Measurements from ENCODE around the gene FXYD4.

Gene FXYD4

DNA sequence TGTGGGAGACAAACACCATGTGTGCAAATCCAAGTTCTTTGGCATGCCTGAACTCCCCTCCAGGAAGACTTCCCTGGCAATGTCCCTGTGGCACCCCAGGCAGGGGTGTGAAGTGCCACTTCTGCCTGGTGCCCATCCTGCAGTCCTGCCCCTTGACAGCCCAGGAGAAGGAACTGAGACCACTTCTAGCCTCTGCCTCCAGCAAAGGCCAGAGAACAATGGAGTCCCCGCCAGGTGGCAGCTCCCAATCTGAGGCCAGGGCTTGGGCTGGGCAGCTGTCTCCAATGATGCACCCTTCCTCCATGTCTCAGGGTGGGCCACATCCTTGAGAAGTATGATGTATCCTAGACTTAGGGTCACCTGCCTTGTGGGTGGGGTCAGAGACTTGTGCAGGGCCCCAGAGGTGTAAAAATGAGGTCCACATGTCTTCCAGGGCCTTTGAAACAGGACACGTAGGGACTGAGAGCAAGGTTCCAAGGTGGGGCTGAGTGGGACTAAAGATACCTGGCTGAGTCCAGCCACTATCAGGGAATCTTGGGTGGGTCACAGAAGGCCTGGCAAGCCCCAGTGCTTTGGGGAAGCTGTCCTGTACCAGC, 5.5 kb downstream of the FXYD4 start:
- Histone ChIP-seq H3K36me3 (ENCODE audit: control insufficient read depth in 1 of 2, insufficient read depth in 2 of 2, low read depth in 1 of 2, low read length in 2 of 2) (no peaks in the 10 kb centered on the region), H3K4ac (ENCODE audit: low read depth in 1 of 2, low read length in 2 of 2) (no peak overlapping the region), H3K18ac (ENCODE audit: low read depth in 1 of 2, low read length in 2 of 2) (no peak overlapping the region), H4K91ac (ENCODE audit: low read length) (no peak overlapping the region), H3K23ac (ENCODE audit: low read length in 2 of 2) (no peak overlapping the region), H4K8ac (ENCODE audit: low read length) (no peak overlapping the region), H3K4me3 (ENCODE audit: insufficient read depth in 1 of 2, low read depth in 1 of 2, low read length in 2 of 2) (no peak overlapping the region), H2BK15ac (ENCODE audit: low read depth, poor library complexity, severe bottlenecking) (no peak overlapping the region), H3K9ac (ENCODE audit: low read length) (no peak overlapping the region), H3K14ac (ENCODE audit: low read length in 2 of 2) (no peak overlapping the region), H3K4me1 (ENCODE audit: control insufficient read depth, insufficient read depth, low read depth, low read length) (peaks cover 3% of the 10 kb centered on the region), H3K27ac (ENCODE audit: low read length, poor library complexity, severe bottlenecking) (no peak overlapping the region), H2BK12ac (ENCODE audit: low read length in 2 of 2) (no peak overlapping the region), H3K27me3 (ENCODE audit: control insufficient read depth in 1 of 2, insufficient read depth in 1 of 2, low read length in 2 of 2) (peaks cover 0 to 5% of the 10 kb centered on the region in 2 experiments), H3K4me2 (ENCODE audit: low read length, poor library complexity, severe bottlenecking) (no peak overlapping the region), H3K79me1 (replicated peaks; ENCODE audit: low read length, poor library complexity, severe bottlenecking) (no peaks in the 10 kb centered on the region), H2AFZ (ENCODE audit: low read depth, low read length) (no peak overlapping the region), H2AK5ac (ENCODE audit: low read length, severe bottlenecking) (no peak overlapping the region), H3K9me3 (ENCODE audit: control insufficient read depth, low read length) (no peaks in the 10 kb centered on the region), H2BK5ac (ENCODE audit: low read depth, low read length, poor library complexity, severe bottlenecking) (no peak overlapping the region), H2BK120ac (ENCODE audit: low read depth, low read length) (no peak overlapping the region)
- DNase-seq: no peak
- 67% methylated on average over 2 of the region's 2 CpGs for WGBS

DNA sequence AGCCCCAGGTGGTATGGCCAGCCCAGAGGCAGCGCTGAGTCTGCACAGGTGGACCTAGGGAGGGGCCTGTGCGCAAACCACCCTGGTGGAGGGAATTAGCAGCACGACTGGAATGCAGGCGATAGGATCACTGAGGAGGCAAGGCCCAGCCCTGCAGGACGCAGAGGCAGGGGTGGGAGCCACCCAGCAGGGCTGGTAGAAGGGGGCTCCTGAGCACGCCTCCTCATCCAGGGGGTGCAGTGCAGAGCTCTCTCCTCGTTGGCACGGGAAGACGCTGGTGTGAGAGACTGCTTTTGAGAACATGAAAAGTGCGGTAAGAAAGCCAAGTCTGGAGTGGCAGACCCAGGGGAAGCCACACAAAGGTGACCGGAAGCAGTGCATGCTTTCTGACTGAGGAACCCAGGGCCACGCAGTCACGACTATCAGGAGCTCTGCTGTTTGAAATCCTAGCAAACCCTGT, 6.0 kb downstream of the FXYD4 start:
- 64% methylated on average over 13 of the region's 13 CpGs for WGBS
- no peak overlapping the region for H2BK15ac ChIP-seq (ENCODE audit: low read depth, poor library complexity, severe bottlenecking)
- DNase-seq: no peak
- no peak overlapping the region for H3K18ac ChIP-seq (ENCODE audit: low read depth in 1 of 2, low read length in 2 of 2)
- no peaks in the 10 kb centered on the region for H3K79me1 ChIP-seq (replicated peaks; ENCODE audit: low read length, poor library complexity, severe bottlenecking)
- H2BK5ac ChIP-seq (ENCODE audit: low read depth, low read length, poor library complexity, severe bottlenecking): no peak overlapping the region
- H3K9ac ChIP-seq (ENCODE audit: low read length): no peak overlapping the region
- no peak overlapping the region for H3K23ac ChIP-seq (ENCODE audit: low read length in 2 of 2)
- H2BK12ac ChIP-seq (ENCODE audit: low read length in 2 of 2): no peak overlapping the region
- H4K8ac ChIP-seq (ENCODE audit: low read length): no peak overlapping the region
- H3K9me3 ChIP-seq (ENCODE audit: control insufficient read depth, low read length): no peaks in the 10 kb centered on the region
- H3K36me3 ChIP-seq (ENCODE audit: control insufficient read depth in 1 of 2, insufficient read depth in 2 of 2, low read depth in 1 of 2, low read length in 2 of 2): no peaks in the 10 kb centered on the region
- no peak overlapping the region for H3K14ac ChIP-seq (ENCODE audit: low read length in 2 of 2)
- H3K27me3 ChIP-seq (ENCODE audit: control insufficient read depth in 1 of 2, insufficient read depth in 1 of 2, low read length in 2 of 2): peaks cover 0 to 5% of the 10 kb centered on the region in 2 experiments
- no peak overlapping the region for H2BK120ac ChIP-seq (ENCODE audit: low read depth, low read length)
- no peak overlapping the region for H3K4ac ChIP-seq (ENCODE audit: low read depth in 1 of 2, low read length in 2 of 2)
- peaks cover 3% of the 10 kb centered on the region for H3K4me1 ChIP-seq (ENCODE audit: control insufficient read depth, insufficient read depth, low read depth, low read length)
- no peak overlapping the region for H2AK5ac ChIP-seq (ENCODE audit: low read length, severe bottlenecking)
- H3K27ac ChIP-seq (ENCODE audit: low read length, poor library complexity, severe bottlenecking): no peak overlapping the region
- no peak overlapping the region for H3K4me2 ChIP-seq (ENCODE audit: low read length, poor library complexity, severe bottlenecking)
- H4K91ac ChIP-seq (ENCODE audit: low read length): no peak overlapping the region
- H3K4me3 ChIP-seq (ENCODE audit: insufficient read depth in 1 of 2, low read depth in 1 of 2, low read length in 2 of 2): no peak overlapping the region
- no peak overlapping the region for H2AFZ ChIP-seq (ENCODE audit: low read depth, low read length)

DNA sequence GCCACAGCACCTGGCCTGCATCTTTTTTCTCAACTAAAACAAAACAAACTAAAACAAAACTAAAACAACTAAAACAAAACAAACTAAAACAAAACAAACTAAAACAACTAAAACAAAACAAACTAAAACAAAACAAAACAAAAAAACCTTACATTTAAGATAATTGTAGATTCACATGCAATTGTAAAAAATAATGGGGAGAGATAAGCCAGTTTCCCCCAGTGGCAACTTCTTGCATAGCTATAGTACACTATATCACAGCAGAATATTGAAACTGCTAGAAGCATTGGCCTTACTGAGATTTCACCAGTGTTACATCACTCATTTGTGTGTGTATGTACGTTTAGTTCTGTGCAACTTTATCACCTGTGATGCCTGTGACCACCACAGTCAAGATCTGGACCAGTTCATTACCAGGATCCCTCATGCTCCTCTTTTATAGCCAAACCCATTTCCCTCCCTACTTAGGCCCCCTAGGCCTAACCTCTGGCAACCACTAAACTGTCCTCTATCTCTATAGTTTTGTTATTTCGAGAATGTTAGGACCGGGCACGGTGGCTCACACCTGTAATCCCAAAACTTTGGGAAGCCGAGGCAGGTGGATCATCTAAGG, 9.3 kb downstream of the FXYD4 start:
- Histone ChIP-seq H3K9ac (ENCODE audit: low read length) (no peak overlapping the region), H2BK120ac (ENCODE audit: low read depth, low read length) (no peak overlapping the region), H2BK5ac (ENCODE audit: low read depth, low read length, poor library complexity, severe bottlenecking) (no peak overlapping the region), H4K8ac (ENCODE audit: low read length) (no peak overlapping the region), H3K79me1 (replicated peaks; ENCODE audit: low read length, poor library complexity, severe bottlenecking) (peaks cover 5% of the 10 kb centered on the region), H2AFZ (ENCODE audit: low read depth, low read length) (no peak overlapping the region), H2BK12ac (ENCODE audit: low read length in 2 of 2) (no peak overlapping the region), H2AK5ac (ENCODE audit: low read length, severe bottlenecking) (no peak overlapping the region), H3K27ac (ENCODE audit: low read length, poor library complexity, severe bottlenecking) (no peak overlapping the region), H3K4me3 (ENCODE audit: insufficient read depth in 1 of 2, low read depth in 1 of 2, low read length in 2 of 2) (no peak overlapping the region), H3K4me1 (ENCODE audit: control insufficient read depth, insufficient read depth, low read depth, low read length) (peaks cover 10% of the 10 kb centered on the region), H3K18ac (ENCODE audit: low read depth in 1 of 2, low read length in 2 of 2) (no peak overlapping the region), H3K23ac (ENCODE audit: low read length in 2 of 2) (no peak overlapping the region), H3K4me2 (ENCODE audit: low read length, poor library complexity, severe bottlenecking) (no peak overlapping the region), H3K4ac (ENCODE audit: low read depth in 1 of 2, low read length in 2 of 2) (no peak overlapping the region), H4K91ac (ENCODE audit: low read length) (no peak overlapping the region), H3K27me3 (ENCODE audit: control insufficient read depth in 1 of 2, insufficient read depth in 1 of 2, low read length in 2 of 2) (no peaks in the 10 kb centered on the region), H3K36me3 (ENCODE audit: control insufficient read depth in 1 of 2, insufficient read depth in 2 of 2, low read depth in 1 of 2, low read length in 2 of 2) (peaks cover 7 to 17% of the 10 kb centered on the region in 2 experiments), H2BK15ac (ENCODE audit: low read depth, poor library complexity, severe bottlenecking) (no peak overlapping the region), H3K14ac (ENCODE audit: low read length in 2 of 2) (no peak overlapping the region), H3K9me3 (ENCODE audit: control insufficient read depth, low read length) (no peaks in the 10 kb centered on the region)
- WGBS: 98% methylated on average over 5 of the region's 5 CpGs
- DNase-seq: peak; percentile 49

DNA sequence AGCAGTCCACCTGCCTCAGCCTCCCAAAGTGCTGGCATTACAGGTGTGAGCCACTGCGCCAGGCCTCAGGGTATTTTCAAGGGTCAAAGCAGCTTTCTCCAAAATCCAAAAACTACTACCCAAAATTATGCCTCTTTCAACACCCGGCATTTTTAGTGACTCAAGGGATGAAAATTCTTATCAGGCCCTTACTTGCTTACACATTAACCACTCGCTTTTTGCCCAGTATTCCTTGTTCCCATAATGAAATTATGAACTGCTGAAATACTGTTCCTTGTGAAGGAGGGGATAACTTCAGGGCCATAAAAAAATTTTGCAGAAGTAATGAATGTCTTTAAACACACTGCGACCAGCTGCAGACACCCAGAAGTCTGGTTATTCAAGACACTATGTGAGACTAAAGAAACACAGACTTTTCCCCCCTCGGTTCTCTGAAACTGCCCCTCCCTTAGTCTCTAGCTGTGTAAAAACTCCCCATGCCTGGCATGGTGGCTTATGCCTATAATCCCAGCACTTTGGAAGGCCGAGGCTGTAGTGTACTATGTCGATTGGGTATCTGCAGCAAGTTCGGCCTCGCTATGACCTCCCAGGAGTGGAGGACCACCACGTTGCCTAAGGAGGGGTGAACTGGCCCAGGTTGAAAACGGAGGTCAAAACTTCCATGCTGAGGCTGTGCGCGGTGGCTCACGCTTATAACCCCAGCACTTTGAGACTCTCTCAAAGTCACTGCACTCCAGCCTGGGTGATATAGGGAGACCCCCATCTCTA, 12.0 kb downstream of the FXYD4 start:
- Histone ChIP-seq H3K14ac (ENCODE audit: low read length in 2 of 2) (no peak overlapping the region), H2BK12ac (ENCODE audit: low read length in 2 of 2) (no peak overlapping the region), H2BK5ac (ENCODE audit: low read depth, low read length, poor library complexity, severe bottlenecking) (no peak overlapping the region), H3K23ac (ENCODE audit: low read length in 2 of 2) (no peak overlapping the region), H3K27ac (ENCODE audit: low read length, poor library complexity, severe bottlenecking) (peak overlapping the region; percentile 51), H2AFZ (ENCODE audit: low read depth, low read length) (no peak overlapping the region), H3K9ac (ENCODE audit: low read length) (peak overlapping the region; percentile 2), H3K36me3 (ENCODE audit: control insufficient read depth in 1 of 2, insufficient read depth in 2 of 2, low read depth in 1 of 2, low read length in 2 of 2) (peaks cover 21 to 43% of the 10 kb centered on the region in 2 experiments), H4K91ac (ENCODE audit: low read length) (no peak overlapping the region), H3K4me1 (ENCODE audit: control insufficient read depth, insufficient read depth, low read depth, low read length) (peaks cover 7% of the 10 kb centered on the region), H3K27me3 (ENCODE audit: control insufficient read depth in 1 of 2, insufficient read depth in 1 of 2, low read length in 2 of 2) (no peaks in the 10 kb centered on the region), H3K79me1 (replicated peaks; ENCODE audit: low read length, poor library complexity, severe bottlenecking) (peaks cover 16% of the 10 kb centered on the region), H3K4ac (ENCODE audit: low read depth in 1 of 2, low read length in 2 of 2) (no peak overlapping the region), H3K9me3 (ENCODE audit: control insufficient read depth, low read length) (no peaks in the 10 kb centered on the region), H2BK120ac (ENCODE audit: low read depth, low read length) (no peak overlapping the region), H3K4me3 (ENCODE audit: insufficient read depth in 1 of 2, low read depth in 1 of 2, low read length in 2 of 2) (no peak overlapping the region), H2BK15ac (ENCODE audit: low read depth, poor library complexity, severe bottlenecking) (no peak overlapping the region), H2AK5ac (ENCODE audit: low read length, severe bottlenecking) (peak overlapping the region; percentile 7), H3K4me2 (ENCODE audit: low read length, poor library complexity, severe bottlenecking) (peak overlapping the region; percentile 19), H4K8ac (ENCODE audit: low read length) (no peak overlapping the region), H3K18ac (ENCODE audit: low read depth in 1 of 2, low read length in 2 of 2) (no peak overlapping the region)
- WGBS: 85% methylated on average over 13 of the region's 14 CpGs
- DNase-seq: no peak
